ENCODE measurements around the gene MRPL36. TPM values are rescaled to one million over a fixed set of nuclear protein-coding genes. Genes with fewer than 3 reads are reported as not detected.

Gene MRPL36
- total RNA-seq, 2 experiments from 2014 or later, result 41.5 to 46.9 TPM

DNA sequence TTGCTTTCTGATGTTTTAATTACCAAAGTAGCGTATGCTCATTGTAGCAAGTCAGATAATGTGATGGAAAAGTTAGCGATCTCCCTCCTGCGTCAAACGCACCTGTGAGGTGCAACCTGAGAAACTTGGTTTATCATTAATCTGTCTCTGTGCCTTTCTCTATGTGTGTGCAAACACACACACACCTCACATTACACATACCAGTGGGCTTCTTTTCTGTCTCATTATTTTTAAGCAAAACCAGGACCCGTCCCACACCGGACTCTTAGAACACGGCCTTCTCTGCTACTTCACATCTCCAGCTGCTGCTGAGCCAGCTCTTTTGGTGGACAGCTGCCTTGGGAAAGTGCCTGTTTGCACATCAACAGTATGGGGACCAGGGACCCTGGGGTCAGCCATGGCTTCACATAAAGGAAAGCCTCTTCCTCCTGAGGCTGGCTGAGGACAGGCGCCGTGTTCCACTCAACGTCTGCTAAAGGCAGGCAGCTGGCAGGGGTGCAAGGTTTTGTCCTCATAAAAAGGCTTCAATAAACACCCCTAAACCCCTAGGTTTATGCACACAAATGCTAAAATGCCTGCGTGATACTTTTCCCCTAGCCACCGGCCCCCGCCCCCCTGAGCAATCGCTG is 44.2 kb downstream of the MRPL36 start:
- peaks cover 3% of the 10 kb centered on the region for H3K27me3 Mint-ChIP-seq
- no peaks in the 10 kb centered on the region for H3K36me3 Mint-ChIP-seq (ENCODE audit: low read depth)
- no peaks in the 10 kb centered on the region for H3K4me1 Mint-ChIP-seq
- H3K4me3 Mint-ChIP-seq, result no peak overlapping the region
- POLR2A ChIA-PET, result no interaction called here
- H3K9me3 Mint-ChIP-seq, result peaks cover 7% of the 10 kb centered on the region
- DNase-seq, result no peak
- no peak overlapping the region for H3K27ac Mint-ChIP-seq
- CTCF ChIA-PET, result no interaction called here

DNA sequence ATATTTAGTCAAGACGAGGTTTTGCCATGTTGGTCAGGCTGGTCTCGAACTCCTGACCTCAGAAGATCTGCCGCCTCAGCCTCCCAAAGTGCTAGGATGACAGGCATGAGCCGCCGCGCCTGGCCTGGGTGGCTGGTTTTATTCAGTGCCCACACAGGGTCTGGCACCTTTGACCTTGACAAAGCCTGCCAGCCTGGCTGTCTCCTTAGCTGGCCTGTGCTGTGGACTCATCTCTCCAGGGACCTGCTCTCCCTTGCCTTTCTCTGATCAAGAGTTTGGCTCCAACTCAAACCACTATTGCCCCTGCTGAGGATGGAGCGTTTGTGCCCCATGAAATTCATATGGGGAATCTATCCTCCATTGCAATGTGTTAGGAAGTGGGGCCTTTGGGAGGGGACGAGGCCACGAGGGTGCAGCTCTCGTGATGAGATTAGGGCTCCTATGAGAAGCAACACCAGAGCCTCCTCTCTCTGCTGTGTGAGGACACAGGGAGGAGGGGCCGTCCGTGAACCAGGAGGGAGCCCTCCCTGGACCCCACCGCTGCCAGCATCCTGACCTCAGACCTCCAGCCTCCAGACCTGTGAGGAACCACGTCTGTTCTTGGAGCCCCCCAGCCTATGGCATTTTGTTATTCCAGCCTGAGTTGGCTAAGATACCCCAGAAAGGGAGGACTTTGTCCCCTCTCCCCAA is 45.0 kb downstream of the MRPL36 start:
- CTCF ChIA-PET, result no interaction called here
- Mint-ChIP-seq H3K9me3 (peaks cover 7% of the 10 kb centered on the region), H3K36me3 (ENCODE audit: low read depth) (no peaks in the 10 kb centered on the region), H3K4me3 (no peak overlapping the region), H3K27ac (no peak overlapping the region), H3K27me3 (peaks cover 3% of the 10 kb centered on the region), H3K4me1 (no peaks in the 10 kb centered on the region)
- POLR2A ChIA-PET, result no interaction called here
- no peak for DNase-seq

DNA sequence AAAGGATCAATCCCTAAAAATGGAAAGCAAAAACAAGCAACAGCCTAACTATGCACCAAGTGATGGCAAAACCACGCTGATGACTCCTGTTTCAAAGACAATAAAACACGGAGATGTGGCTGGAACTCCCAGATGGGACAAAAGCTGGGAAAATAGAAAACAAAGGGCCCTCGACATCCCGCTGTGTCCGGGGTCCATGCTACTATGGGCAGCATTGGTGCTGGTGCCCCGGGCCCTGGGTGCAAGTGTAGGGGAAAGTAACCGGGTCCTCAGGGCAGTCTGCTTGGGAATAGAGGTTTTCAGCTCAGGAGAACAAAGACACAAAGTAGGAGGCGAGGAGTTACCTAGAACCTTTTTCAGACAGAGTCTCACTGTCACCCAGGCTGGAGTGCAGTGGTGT is 46.1 kb downstream of the MRPL36 start:
- DNase-seq, result no peak
- no peaks in the 10 kb centered on the region for H3K4me1 Mint-ChIP-seq
- no peaks in the 10 kb centered on the region for H3K36me3 Mint-ChIP-seq (ENCODE audit: low read depth)
- H3K9me3 Mint-ChIP-seq, result peaks cover 5% of the 10 kb centered on the region
- peaks cover under 1% of the 10 kb centered on the region for H3K27me3 Mint-ChIP-seq
- no peak overlapping the region for H3K4me3 Mint-ChIP-seq
- ChIA-PET CTCF (no interaction called here), POLR2A (no interaction called here)
- H3K27ac Mint-ChIP-seq, result no peak overlapping the region

DNA sequence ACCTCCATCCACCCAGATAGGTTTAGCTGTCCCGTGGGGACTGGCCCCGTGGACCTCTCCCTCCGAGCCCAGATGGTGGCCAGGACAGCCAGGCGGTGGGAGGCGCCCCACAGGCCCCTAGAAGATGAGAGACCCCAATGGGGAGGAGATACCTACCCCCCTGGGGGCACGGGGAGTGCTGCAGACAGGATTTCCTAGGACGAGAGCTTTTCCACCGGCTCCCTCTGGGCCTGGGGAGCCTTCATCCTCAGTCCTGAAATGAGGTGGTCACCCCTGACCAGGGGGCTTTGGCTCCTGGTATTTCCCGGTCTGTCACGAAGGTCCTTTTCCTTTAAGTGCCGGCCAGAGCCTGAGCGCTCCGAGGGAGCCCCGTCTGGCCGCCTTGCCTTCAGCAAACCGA is 46.8 kb downstream of the MRPL36 start:
- Mint-ChIP-seq H3K9me3 (no peaks in the 10 kb centered on the region), H3K36me3 (ENCODE audit: low read depth) (no peaks in the 10 kb centered on the region), H3K4me1 (no peaks in the 10 kb centered on the region), H3K27ac (no peak overlapping the region), H3K27me3 (no peaks in the 10 kb centered on the region), H3K4me3 (no peak overlapping the region)
- DNase-seq, result no peak
- ChIA-PET CTCF (interaction anchor here (1.4 kb wide), 1 partner anchor 48 kb away, joined by 3 read pairs; no protein-coding TSS in a partner anchor), POLR2A (no interaction called here)

DNA sequence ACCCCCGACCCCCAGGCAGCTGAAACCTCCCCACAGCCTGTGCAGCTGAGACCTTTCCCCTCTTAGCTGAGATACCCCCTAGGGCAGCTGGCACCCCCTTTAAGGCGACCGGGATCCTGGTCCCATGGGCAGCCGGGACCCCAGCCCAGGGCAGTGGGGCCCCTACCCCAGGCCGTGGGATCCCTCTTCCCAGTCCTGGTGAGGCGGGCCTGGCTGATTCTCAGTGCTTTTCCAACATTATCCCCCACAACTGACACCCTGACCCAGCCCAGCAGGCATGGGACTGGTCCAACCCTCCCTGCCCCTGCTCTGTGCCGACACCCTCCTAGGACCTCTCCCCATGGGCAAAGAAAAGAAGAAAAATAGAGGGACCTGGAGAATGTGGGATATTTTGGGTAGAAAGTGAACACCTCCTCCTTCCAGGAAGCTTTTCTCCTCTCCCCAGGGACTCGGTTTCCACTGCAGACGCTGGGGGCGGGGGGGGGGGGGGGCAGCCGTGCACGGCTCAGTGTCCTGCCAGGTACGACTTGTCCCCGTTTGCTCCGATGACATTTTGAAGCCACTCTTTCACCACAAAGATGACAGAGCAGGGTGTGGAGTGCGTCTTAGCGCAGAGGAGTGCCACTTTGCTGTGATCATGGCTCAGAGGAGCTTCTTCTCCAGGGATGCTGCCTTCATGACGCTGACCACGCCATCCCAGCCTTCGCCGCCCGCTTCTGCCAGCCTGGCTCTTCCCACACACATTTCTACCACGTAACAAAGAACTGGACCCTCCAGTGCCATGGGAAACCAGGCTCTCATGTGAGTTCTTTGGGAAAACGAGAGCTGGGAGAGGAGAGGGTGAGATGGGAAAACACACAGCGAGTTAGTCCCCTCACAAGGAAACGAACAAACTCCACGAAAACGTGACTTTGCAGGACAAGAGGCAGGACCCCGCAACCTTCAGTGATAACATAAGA is 47.5 kb downstream of the MRPL36 start:
- POLR2A ChIA-PET, result no interaction called here
- no peak overlapping the region for H3K27ac Mint-ChIP-seq
- H3K4me3 Mint-ChIP-seq, result no peak overlapping the region
- no peaks in the 10 kb centered on the region for H3K27me3 Mint-ChIP-seq
- CTCF ChIA-PET, result interaction anchor here (1.4 kb wide), 1 partner anchor 48 kb away, joined by 3 read pairs; no protein-coding TSS in a partner anchor
- H3K36me3 Mint-ChIP-seq (ENCODE audit: low read depth), result no peaks in the 10 kb centered on the region
- H3K4me1 Mint-ChIP-seq, result no peaks in the 10 kb centered on the region
- no peak for DNase-seq
- no peaks in the 10 kb centered on the region for H3K9me3 Mint-ChIP-seq

DNA sequence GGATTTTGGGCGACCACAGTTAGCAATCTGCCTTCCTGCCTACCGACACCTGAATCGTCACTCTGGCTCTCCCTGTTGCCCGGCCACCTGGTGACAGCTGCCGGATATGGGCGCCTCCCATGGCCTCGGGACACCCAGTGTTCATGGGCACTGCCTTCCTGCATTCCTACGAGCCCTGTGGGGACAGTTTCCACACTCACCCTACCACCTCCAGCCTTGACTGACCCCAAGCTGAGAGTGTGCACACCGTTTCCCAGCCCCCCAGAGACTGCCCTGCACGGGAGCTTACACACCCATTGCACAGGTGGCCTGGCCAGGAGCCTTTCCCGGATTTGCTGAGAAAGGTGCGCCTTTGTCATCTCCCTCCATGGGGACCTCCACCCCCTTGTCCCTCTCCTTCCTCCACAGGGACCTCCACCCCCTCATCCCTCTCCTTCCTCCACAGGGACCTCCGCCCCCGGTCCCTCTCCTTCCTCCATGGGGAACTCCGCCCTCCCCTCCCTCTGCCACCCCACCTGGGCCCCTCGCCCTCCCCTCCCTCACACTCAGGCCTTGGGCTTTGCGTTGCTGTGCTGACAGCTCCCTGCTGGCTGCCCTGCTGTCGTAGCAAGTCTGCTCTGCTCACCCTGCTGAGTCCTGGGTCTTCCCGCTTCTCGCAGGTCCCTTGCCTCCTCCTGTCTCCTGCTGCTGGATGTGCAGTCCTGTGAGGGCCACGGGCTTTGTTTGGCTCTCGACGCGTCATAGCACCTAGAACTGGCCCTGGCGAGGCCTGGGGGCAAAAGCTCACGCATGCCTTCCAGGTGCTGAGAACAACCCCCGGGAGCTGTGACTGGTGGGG is 48.4 kb downstream of the MRPL36 start:
- Mint-ChIP-seq H3K4me3 (no peak overlapping the region), H3K9me3 (no peaks in the 10 kb centered on the region), H3K4me1 (no peaks in the 10 kb centered on the region), H3K36me3 (ENCODE audit: low read depth) (no peaks in the 10 kb centered on the region), H3K27ac (no peak overlapping the region), H3K27me3 (no peaks in the 10 kb centered on the region)
- ChIA-PET CTCF (interaction anchor here (0.6 to 1.4 kb wide), 2 partner anchors 10 to 49 kb away, joined by 3 read pairs; no protein-coding TSS in a partner anchor), POLR2A (no interaction called here)
- DNase-seq, result no peak

DNA sequence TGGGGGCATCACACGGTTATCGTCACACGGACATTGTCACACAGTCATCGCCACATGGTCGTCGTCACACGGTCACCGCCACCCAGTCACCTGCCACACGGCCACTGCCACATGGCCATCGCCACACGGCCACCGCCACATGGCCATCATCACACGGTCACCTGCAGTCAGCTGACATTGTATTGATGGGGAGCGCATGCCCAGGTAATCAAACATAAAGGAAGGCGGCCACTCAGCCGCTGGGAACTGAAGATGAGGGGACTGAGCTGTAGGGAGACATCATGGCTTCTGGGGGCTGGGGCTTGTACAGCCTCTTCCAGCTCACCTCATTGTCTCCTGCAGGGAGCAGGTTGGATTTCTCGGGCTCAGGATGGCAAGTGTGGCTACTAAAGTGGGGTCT is 49.2 kb downstream of the MRPL36 start:
- CTCF ChIA-PET, result interaction anchor here (0.6 kb wide), 1 partner anchor 21 kb away, joined by 5 read pairs; no protein-coding TSS in a partner anchor
- Mint-ChIP-seq H3K36me3 (ENCODE audit: low read depth) (no peaks in the 10 kb centered on the region), H3K27ac (no peak overlapping the region), H3K27me3 (no peaks in the 10 kb centered on the region), H3K4me3 (no peak overlapping the region), H3K9me3 (no peaks in the 10 kb centered on the region), H3K4me1 (no peaks in the 10 kb centered on the region)
- POLR2A ChIA-PET, result no interaction called here
- DNase-seq, result no peak

DNA sequence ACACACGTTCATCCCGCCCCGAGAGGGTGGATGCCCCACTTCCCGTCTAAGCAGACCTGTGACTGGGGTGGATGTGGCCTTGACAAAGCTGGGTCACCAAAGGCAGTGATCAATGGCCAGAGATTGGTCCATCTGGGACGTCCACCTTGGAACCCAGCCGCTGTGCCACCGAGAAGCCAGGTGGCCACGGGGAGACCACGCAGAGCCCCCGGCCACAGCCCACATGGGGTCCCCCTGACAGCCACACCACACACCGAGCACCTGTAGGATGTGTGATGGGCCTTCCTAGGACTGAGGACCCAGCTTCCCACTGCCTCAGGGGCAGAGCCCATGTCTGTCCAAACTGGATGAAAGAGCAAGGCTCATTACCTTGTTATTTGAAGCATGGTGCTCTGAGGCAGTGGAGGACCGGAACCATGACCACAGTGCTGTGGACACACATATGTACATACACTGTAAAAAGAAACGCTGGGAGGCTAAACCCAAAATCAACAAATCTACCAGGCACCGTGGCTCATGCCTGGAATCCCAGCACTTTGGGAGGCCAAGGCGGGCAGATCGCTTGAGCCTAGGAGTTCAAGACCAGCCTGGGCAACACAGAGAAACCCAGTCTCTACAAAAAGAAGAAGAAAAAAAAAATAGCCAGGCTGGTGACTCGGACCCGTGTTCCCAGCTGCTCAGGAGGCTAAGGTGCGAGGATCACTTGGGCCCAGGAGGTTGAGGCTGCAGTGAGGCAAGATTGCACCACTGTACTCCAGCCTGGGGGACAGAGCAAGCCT is 50.1 kb downstream of the MRPL36 start:
- Mint-ChIP-seq H3K27me3 (no peaks in the 10 kb centered on the region), H3K27ac (no peak overlapping the region), H3K4me1 (no peaks in the 10 kb centered on the region), H3K36me3 (ENCODE audit: low read depth) (no peaks in the 10 kb centered on the region), H3K9me3 (no peaks in the 10 kb centered on the region), H3K4me3 (no peak overlapping the region)
- no peak for DNase-seq
- ChIA-PET CTCF (interaction anchor here (0.6 kb wide), 1 partner anchor 20 kb away, joined by 5 read pairs; no protein-coding TSS in a partner anchor), POLR2A (no interaction called here)

DNA sequence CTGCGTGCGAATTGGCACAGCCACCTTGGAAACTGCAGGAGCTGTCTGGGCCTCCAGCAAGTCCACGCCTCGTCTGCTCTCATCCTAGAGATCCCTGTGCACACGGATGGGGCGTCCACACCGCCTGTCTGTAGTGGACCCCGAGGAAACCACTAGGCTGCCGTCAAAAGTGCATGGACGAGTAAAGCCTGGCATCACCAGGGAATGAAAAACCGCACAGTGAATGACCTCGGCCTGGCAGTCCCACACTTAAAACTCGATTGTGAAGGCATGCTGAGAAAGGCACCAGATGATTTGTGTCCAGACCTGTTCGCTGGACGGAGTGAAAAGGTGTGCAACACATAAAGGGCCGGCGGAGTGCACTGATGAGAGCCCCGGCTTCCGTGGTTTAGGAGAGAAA is 50.8 kb downstream of the MRPL36 start:
- Mint-ChIP-seq H3K27ac (no peak overlapping the region), H3K4me1 (no peaks in the 10 kb centered on the region), H3K4me3 (no peak overlapping the region), H3K36me3 (ENCODE audit: low read depth) (no peaks in the 10 kb centered on the region), H3K27me3 (no peaks in the 10 kb centered on the region), H3K9me3 (no peaks in the 10 kb centered on the region)
- ChIA-PET POLR2A (no interaction called here), CTCF (no interaction called here)
- DNase-seq, result no peak

Measured in activated CD4-positive, alpha-beta T cell treated with anti-CD3 and anti-CD28 coated beads, Interleukin-2, amount 10 ng/mL, durations not matched to agents 7 days and 5 days (primary cell).